H54 (cell line): ENCODE results near the gene GRM8.

Source experiments
- DNase-seq: peaks from one replicate; pipeline ENCODE4 v3.0.0; 2011; ENCODE audit warnings: low spot score, mixed read lengths; ENCODE audit not compliant: insufficient read length
- FAIRE-seq: peaks from 3 replicates; lab custom pipeline; 2011; peaks lifted over from hg19 to GRCh38; lab: Jason Lieb, UNC
- POLR2A ChIP-seq: IDR thresholded peaks from 2 replicates; pipeline ENCODE4 v1.6.1; 2011; ENCODE audit warnings: low read depth, mild to moderate bottlenecking, low read length

The GRM8 gene

DNA sequence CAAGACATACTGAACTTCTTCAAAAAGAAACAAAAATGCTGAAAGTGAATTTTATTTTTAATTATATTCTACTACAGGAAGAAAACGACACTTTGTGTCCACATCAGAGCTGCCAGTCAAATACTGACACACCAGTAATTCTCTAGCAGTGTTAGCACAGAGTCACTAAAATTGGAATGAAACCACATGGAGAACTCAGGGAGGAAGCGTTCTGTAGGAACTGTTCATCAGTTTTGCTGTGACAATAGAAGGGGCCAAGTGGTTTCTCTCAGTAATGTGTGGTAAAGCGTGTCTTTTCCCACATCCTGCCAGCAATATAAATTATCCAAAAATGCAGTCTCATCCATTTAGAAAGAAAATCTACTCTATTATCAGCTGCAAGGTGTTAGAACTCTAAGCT lies 683.3 kb downstream of the GRM8 start:
- FAIRE-seq (no peak), DNase-seq (no peak)
- no peak for TF ChIP-seq POLR2A

DNA sequence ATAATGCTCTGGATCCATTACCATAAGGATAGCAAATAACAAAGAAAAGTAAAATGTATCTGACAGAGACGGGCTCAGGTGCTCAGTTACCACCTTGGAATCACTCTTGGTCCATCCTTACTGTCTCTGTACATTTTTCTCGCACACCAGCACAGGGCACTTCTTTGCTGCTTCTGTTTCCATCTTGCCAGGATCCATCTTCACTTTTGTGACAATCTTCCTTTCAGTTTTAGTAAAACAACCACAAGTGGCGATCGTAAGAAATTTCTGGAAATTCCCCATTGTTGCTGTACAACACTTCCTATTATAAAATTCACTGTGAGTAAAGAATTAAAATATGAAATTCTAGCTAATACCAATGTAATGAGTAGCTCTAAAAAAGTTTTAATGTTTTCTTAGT lies 695.5 kb downstream of the GRM8 start:
- FAIRE-seq (no peak), DNase-seq (no peak)
- no peak for TF ChIP-seq POLR2A

DNA sequence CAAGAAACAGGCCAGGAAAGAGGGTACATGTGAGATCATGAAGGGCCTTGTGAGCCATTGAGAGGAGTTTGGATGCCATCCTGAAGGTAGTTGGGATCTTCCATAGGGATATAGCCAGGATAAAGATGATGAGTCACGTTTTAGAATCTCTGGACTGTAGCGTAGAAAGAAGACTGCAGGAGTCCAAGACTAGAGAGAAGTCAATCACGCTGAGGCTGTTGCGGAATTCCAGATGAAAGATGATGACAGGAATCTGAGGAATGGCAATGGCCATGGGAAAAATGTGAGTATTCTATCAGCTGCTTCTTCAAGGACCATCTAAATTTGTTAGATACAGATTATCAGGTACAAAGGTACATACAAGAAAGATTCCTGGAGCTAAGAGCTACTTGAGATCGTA lies 711.3 kb downstream of the GRM8 start:
- no peak for TF ChIP-seq POLR2A
- no peak for FAIRE-seq
- no peak for DNase-seq

DNA sequence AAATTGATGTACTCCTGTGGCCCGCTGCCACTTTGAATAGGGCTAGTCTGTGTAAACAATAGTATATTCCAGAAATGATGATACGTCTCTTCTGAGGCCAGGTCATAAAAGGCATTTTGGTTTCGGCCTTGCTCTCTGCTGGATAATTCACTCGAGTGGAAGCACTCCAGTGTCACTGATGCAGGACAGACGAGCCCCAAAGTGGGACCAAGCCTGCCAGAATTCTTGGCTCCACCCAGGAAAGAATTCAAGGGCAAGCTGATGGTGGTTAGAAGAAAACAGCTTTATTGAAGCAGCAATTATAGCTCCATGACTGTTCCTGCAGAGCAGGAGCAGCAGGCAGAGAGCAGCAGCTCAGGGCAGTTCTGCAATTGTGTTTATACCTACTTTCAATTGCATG lies 717.6 kb downstream of the GRM8 start:
- TF ChIP-seq POLR2A = no peak
- no peak for FAIRE-seq
- DNase-seq = no peak

DNA sequence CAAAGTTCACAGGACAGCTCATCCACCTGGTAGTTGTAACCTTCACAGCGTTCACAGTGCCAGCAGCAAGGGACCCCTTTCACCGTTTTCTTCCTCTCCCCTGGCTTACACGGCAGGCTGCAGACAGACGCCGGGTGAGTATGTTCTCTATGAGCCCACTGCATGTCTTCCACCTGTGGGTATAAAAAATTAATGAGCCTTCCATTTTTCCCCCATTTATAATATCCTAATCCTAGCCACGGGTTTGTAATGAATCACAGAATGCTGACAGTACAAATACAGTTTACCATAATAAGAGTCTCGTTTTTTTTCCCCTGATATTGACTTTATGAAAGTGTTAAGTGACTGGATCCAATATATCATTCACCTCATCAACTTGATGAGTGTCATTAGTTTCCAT lies 719.0 kb downstream of the GRM8 start:
- TF ChIP-seq POLR2A = no peak
- FAIRE-seq = no peak
- no peak for DNase-seq

DNA sequence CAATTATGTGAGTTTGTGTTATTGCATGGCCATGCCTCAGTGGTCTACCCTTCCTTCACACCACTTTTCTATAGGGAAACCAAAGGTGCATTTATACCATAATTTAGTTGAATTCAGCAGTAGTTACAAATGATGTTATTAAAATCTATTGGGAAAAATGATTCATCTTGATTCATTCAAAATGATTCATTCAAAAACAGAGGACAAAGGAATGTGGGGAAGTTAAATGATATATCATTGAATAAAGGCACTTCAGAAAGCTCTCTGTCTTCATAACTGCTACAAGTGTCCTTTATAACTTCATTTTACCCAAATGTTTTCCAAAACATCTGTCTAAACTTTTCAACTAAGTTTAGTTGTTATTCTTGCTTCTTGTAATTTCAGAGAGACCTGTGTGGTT lies 722.9 kb downstream of the GRM8 start:
- TF ChIP-seq POLR2A = no peak
- no peak for DNase-seq
- FAIRE-seq = peak; percentile 75

DNA sequence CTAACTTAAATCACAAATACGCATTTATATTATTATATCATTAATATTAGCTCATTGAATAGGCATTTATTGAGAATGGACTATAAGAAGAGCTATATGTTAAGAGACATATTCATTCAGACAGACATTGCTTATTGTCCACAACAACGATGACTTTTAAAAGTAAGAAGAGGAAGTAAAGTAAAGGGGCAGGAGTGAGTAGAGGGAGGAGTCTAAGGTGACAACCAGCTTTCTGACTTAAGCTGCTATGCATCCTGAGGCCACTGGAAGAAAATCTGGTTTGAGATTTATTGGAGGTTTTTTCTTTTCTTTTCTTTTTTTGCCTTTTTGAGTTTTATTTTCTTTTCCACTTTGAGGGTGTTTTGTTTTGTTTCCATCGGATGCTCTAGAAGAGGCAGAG lies 723.5 kb downstream of the GRM8 start:
- TF ChIP-seq POLR2A = no peak
- FAIRE-seq = no peak
- no peak for DNase-seq

DNA sequence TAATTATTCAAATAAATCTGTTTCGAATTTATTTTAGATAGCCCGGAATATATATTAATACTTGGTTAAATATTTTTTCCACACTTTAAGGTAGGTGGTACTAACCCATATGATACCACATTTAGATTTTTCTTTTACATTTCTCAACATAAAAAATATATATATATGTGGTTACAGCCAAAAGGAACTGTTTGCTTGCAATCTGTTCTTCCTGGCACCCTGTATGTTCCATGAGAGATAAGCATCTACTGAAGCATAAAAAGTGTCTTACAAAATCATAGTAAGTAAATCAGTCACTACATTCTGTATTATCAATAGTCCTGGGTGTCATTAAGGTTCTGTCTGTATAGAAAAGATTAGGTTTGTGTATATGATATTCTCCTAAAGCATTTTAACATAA lies 726.8 kb downstream of the GRM8 start:
- TF ChIP-seq POLR2A = no peak
- FAIRE-seq (no peak), DNase-seq (no peak)

DNA sequence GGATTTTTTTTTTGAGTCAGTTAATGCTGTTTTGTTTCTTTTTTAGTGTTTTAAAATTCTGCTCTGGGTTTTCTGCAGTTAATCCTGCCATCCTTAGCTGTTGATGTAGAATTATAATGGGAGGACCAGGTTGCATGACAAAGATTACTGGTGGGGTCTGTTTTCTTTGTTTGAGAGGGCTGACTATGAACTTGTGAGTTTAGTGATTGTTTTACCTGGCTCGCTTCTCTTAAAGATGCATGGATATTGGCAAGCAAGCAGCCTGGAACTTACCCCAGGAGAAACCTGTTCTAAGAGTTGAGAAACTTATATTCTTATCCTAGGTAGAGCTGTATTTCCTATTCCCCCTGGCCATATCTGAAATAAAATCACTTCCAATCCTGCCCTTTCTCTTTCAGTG lies 727.8 kb downstream of the GRM8 start:
- TF ChIP-seq POLR2A = no peak
- no peak for DNase-seq
- no peak for FAIRE-seq

DNA sequence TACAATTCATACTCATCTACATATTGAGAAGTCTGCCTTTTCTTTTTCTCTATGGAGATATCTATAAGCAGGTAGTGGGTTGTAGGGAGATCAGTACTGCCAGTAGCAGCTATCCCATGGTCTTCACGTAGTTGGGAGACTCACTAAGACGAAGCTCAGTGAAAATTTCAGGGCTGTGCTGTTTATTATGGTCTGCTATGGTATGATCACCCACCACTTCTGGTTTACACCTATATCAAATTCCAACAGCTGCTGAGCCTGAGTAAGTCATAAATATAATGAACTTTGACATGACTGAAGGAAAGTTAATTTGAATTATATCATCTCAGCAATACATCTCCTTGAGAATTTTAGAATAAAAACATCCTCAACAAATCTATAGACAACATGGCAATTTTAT lies 741.7 kb downstream of the GRM8 start:
- DNase-seq = no peak
- no peak for FAIRE-seq
- no peak for TF ChIP-seq POLR2A

DNA sequence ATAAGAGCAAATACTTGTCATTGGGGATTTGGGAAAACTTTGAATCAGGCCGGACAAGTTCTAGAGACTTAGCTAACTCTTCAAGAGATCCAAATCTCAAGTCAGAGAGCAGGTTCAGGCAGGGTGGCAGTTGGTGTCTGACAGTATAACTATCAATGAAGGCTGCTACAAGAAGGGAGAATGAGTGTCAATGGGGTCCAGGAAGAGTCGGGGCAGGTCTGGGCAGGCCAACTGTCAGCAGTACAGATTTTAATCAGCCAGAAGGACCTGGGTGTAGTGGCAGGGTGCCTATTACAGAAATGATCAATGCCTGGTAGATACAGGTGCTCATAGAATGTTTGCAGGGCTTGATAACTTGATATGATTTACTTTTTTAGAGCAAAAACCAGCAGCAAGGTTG lies 751.1 kb downstream of the GRM8 start:
- no peak for FAIRE-seq
- DNase-seq = no peak
- no peak for TF ChIP-seq POLR2A

DNA sequence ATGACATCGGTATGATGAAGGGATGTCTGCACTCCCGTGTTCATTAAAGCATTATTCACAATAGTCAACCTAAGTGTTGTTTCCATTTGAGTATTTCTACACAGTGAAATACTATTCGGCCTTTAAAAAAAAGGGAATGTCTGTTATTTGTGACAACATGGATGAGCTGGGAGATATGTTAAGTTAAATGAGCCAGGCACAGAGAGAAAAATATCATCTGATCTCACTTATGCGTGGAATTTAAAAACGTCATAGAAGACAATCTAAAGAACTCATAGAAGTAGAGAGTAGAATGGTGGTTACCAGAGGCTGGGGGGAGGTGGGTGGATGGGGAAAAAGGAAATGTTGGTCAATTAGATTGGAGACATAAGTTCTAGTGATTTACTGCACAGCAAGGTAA lies 753.3 kb downstream of the GRM8 start:
- no peak for TF ChIP-seq POLR2A
- DNase-seq = no peak
- FAIRE-seq = peak; percentile 15

DNA sequence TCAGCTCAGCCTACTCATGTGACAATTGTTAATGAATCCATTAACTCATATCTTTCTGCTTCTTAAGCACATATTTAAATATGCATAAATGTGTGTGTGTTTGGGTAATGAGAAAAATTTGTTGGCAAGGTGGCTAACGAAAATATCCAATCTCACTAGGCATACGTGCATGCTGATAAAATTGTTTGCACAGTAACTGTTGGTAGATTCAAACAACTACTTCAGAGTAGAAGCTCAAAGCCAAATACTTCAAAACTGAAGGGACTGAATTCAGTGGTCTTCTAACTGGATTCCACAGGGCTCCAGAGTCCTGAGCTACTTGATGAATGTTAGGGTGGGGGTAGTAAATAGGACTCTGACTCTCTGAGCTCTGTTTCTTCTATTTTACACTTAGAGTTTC lies 757.0 kb downstream of the GRM8 start:
- FAIRE-seq = no peak
- no peak for DNase-seq
- no peak for TF ChIP-seq POLR2A

DNA sequence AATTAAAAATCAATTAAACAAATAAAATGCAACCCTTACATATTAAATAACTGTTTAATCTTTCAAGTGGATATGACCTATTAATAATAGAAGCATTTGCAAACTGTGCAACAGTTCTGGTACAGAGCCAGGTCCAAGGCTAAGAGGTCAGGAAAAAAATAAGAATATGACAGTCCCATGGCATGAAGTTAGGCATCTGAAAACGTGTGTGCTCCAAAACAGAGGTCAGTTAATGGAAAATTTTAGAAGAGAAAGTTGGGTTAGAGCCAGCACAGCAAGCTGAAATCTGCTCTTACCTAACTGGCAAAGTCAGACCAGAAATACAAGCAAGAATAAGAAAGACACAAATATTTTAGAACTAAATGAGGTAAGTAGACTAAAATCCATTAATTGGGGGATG lies 757.7 kb downstream of the GRM8 start:
- no peak for TF ChIP-seq POLR2A
- DNase-seq (no peak), FAIRE-seq (no peak)

DNA sequence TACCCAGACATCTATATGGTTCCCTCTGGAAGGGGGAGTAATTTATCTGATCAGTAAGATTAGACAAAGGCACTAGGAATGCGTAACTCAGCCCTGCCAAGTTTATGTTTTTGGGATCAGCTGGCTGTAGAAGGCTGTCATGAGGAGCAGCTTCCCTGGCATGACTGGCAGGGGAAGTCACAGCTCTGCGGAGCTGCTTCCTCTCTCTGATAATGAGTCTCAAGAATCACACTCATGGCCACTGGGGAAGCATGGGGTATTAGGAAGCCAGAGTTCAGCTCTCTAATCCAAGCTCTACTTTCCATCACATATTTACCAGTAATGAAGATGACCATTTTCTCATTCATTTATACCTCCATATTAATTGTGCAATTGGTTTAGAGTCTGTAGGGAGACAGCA lies 758.9 kb downstream of the GRM8 start:
- no peak for TF ChIP-seq POLR2A
- FAIRE-seq (no peak), DNase-seq (no peak)

DNA sequence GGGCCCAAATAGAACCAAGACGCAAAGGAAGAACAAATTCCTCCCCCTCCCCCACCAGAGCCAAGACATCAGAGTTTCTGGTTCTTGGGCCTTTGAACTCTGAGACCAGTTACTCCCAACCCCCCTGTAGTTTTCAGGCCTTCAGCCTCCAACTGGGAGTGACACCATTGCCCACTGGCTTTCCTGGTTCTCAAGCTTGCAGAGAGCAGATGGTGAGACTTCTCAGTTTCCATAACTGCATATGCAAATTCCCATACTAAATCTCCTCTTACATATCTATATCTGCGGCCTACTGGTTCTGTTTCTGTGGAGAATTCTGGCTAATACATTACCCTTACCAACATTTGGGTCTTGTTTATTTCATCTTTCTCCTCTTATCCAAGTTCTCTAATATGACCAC lies 762.9 kb downstream of the GRM8 start:
- DNase-seq (no peak), FAIRE-seq (no peak)
- TF ChIP-seq POLR2A = no peak
